ENCODE data around the gene U2AF1L4.

DNA sequence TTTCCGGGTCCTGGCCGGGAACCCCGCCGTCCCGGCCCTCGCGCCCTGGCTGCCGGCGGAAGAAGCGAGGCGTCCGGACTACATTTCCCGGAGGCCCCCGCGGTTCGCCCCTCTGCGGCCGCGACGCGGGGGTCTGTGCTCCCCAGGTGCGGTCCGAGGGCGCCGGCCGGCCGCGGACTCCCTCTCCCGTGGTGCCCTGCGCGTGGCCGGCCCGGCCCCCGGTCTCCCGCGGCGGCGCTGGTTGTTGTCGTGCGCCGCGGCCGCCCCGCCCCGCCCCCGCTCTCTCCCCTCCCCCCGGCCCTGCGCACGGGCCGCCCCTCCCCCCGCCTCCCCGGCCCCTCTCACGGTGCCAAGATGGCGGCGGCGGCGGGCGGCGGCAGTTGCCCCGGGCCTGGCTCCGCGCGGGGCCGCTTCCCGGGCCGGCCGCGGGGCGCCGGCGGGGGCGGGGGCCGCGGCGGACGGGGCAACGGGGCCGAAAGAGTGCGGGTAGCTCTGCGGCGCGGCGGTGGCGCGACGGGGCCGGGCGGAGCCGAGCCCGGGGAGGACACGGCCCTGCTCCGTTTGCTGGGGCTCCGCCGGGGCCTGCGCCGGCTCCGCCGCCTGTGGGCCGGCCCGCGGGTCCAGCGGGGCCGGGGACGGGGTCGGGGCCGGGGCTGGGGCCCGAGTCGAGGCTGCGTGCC lies 27.4 kb downstream of the U2AF1L4 start, which contains the start of gene KMT2B:
- TF ChIP-seq, protein P1, sequence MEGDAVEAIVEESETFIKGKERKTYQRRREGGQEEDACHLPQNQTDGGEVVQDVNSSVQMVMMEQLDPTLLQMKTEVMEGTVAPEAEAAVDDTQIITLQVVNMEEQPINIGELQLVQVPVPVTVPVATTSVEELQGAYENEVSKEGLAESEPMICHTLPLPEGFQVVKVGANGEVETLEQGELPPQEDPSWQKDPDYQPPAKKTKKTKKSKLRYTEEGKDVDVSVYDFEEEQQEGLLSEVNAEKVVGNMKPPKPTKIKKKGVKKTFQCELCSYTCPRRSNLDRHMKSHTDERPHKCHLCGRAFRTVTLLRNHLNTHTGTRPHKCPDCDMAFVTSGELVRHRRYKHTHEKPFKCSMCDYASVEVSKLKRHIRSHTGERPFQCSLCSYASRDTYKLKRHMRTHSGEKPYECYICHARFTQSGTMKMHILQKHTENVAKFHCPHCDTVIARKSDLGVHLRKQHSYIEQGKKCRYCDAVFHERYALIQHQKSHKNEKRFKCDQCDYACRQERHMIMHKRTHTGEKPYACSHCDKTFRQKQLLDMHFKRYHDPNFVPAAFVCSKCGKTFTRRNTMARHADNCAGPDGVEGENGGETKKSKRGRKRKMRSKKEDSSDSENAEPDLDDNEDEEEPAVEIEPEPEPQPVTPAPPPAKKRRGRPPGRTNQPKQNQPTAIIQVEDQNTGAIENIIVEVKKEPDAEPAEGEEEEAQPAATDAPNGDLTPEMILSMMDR (IDR thresholded peaks at IDR 0.05): no peak
- TF ChIP-seq POLR2A (IDR thresholded peaks at IDR 0.05): no peak
